MCF 10A (cell line): ENCODE measurements around the gene CPLX3. TPM values are rescaled to one million over a fixed set of nuclear protein-coding genes. Genes with fewer than 3 reads are reported as not detected.

Source experiments
- BruUV-seq: library from RNA; stranded (reverse); fragments of 400-500 nt; replicated peaks from 2 replicates; lab custom pipeline; 2021; lab: Mats Ljungman, UMichigan
- CTCF ChIA-PET: fragments of 300-600 bp; sonication (Branson Sonifier 250); formaldehyde crosslinking; extraction: SDS; loops from one replicate; lab custom pipeline; 2021; ENCODE audit warnings: antibody characterized with exemption, inconsistent platforms; lab: Yijun Ruan, JAX
- POLR2A ChIA-PET: fragments of 300-600, 350-650 bp; sonication (Branson Sonifier 250); formaldehyde crosslinking; extraction: SDS; loops from one replicate; lab custom pipeline; 2020; ENCODE audit warnings: antibody characterized with exemption, inconsistent platforms; lab: Yijun Ruan, JAX
- DNase-seq: peaks from one replicate; pipeline ENCODE4 v3.0.0-alpha.2; 2018; ENCODE audit not compliant: unreplicated experiment
- H3K27ac Mint-ChIP-seq: one replicate; pipeline ENCODE4 v1.8.0; 2022; ENCODE audit warnings: mild to moderate bottlenecking, low read depth, mixed read lengths; ENCODE audit not compliant: unreplicated experiment
- H3K27me3 Mint-ChIP-seq: one replicate; pipeline ENCODE4 v1.8.0; 2022; ENCODE audit warnings: mixed read lengths; ENCODE audit not compliant: insufficient read depth, unreplicated experiment
- H3K36me3 Mint-ChIP-seq: one replicate; pipeline ENCODE4 v1.8.0; 2022; ENCODE audit warnings: mild to moderate bottlenecking, moderate library complexity, mixed read lengths; ENCODE audit not compliant: insufficient read depth, unreplicated experiment
- H3K4me1 Mint-ChIP-seq: one replicate; pipeline ENCODE4 v1.8.0; 2022; ENCODE audit warnings: mixed read lengths; ENCODE audit not compliant: insufficient read depth, unreplicated experiment
- H3K4me3 Mint-ChIP-seq: one replicate; pipeline ENCODE4 v1.8.0; 2022; ENCODE audit warnings: mild to moderate bottlenecking, moderate library complexity, mixed read lengths; ENCODE audit not compliant: unreplicated experiment
- H3K9me3 Mint-ChIP-seq: one replicate; pipeline ENCODE4 v1.8.0; 2022; ENCODE audit warnings: mixed read lengths; ENCODE audit not compliant: unreplicated experiment
- CTCF ChIP-seq: fragments of 200-600 bp; IDR thresholded peaks from one replicate; pipeline ENCODE4 v1.8.0; 2022; ENCODE audit warnings: antibody characterized with exemption, mild to moderate bottlenecking; ENCODE audit not compliant: unreplicated experiment
- intact Hi-C: fragments of 100-400 bp; cut with micrococcal nuclease; formaldehyde crosslinking; loops from 2 replicates; pipeline ENCODE4 v1.14.1; 2022
- total RNA-seq: library from RNA; stranded (reverse); gene quantifications from 2 replicates; pipeline ENCODE4 v1.2.3, GENCODE V29; 2022

Gene CPLX3
- total RNA-seq, 1 experiment from 2014 or later, result not detected

DNA sequence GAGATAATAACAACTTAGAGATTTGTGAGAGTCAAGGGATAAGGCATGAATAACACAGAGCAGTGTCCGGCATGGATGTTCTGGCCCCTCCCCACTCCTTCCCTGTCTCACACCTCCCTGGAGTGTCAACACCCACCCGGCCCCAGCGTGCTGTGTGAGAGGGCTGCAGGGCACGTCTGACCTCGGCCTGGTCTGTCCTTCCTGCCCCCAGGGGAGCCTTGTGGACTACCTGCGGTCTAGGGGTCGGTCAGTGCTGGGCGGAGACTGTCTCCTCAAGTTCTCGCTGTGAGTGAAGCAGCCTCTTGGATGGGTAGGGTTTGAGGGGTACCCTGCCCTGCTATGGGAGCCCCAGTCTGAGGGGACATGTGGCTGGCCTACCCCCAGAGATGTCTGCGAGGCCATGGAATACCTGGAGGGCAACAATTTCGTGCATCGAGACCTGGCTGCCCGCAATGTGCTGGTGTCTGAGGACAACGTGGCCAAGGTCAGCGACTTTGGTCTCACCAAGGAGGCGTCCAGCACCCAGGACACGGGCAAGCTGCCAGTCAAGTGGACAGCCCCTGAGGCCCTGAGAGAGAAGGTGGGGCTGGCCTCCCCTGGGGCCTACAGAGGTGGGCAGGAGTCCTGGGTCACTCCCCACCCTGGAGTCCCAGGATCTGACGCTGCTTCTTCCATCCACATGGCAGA is 25.0 kb upstream of the CPLX3 start:
- H3K27ac Mint-ChIP-seq, result no peak overlapping the region
- TF ChIP-seq CTCF, result no peak
- ChIA-PET CTCF (interaction anchor here (0.7 to 2.7 kb wide), 6 partner anchors 16 to 149 kb away, joined by 3 to 57 read pairs (median 9); no protein-coding TSS in a partner anchor), POLR2A (no interaction called here)
- H3K4me3 Mint-ChIP-seq, result no peak overlapping the region
- H3K36me3 Mint-ChIP-seq, result peaks cover 44% of the 10 kb centered on the region
- peaks cover 8% of the 10 kb centered on the region for H3K4me1 Mint-ChIP-seq
- BruUV-seq, result no TSS peak
- DNase-seq, result no peak
- H3K9me3 Mint-ChIP-seq, result no peaks in the 10 kb centered on the region
- no peaks in the 10 kb centered on the region for H3K27me3 Mint-ChIP-seq
- intact Hi-C loops, result no loop called here

GRCh38 chr15:74802290-74802689 is 24.1 kb upstream of the CPLX3 start:
- intact Hi-C loops, result no loop called here
- H3K27me3 Mint-ChIP-seq, result no peaks in the 10 kb centered on the region
- no peaks in the 10 kb centered on the region for H3K9me3 Mint-ChIP-seq
- peaks cover 8% of the 10 kb centered on the region for H3K4me1 Mint-ChIP-seq
- ChIA-PET POLR2A (no interaction called here), CTCF (interaction anchor here (0.6 to 2.7 kb wide), 3 partner anchors 22 to 31 kb away, joined by 3 to 14 read pairs (median 3); no protein-coding TSS in a partner anchor)
- no TSS peak for BruUV-seq
- H3K4me3 Mint-ChIP-seq, result no peak overlapping the region
- no peak overlapping the region for H3K27ac Mint-ChIP-seq
- peaks cover 44% of the 10 kb centered on the region for H3K36me3 Mint-ChIP-seq
- no peak for TF ChIP-seq CTCF
- no peak for DNase-seq

DNA sequence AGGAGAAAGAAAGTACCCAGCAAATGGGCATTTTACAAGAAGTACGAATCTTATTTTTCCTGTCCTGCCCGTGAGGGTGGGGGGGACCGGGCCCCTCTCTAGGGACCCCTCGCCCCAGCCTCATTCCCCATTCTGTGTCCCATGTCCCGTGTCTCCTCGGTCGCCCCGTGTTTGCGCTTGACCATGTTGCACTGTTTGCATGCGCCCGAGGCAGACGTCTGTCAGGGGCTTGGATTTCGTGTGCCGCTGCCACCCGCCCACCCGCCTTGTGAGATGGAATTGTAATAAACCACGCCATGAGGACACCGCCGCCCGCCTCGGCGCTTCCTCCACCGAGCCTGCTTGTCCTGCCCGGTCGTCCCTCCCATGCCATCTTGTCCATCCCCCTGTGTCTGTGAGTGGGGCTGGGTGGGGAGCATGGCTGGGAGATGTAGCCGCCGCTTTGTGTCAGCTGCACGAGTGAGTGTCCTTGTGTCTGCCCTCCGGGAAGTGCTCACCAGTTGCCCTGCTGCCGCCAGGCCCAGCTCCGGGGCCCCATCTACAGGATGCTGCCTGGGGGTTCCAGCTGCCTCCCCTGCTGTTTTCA is 23.5 kb upstream of the CPLX3 start:
- ChIA-PET CTCF (interaction anchor here (0.6 to 2.7 kb wide), 2 partner anchors 30 to 31 kb away, joined by 3 to 14 read pairs; no protein-coding TSS in a partner anchor), POLR2A (interaction anchor here (0.6 to 1.1 kb wide), 2 partner anchors 20 to 32 kb away, joined by 3 read pairs; no protein-coding TSS in a partner anchor)
- intact Hi-C loops, result no loop called here
- no peak for DNase-seq
- H3K4me1 Mint-ChIP-seq, result peaks cover 11% of the 10 kb centered on the region
- peaks cover 42% of the 10 kb centered on the region for H3K36me3 Mint-ChIP-seq
- no peaks in the 10 kb centered on the region for H3K9me3 Mint-ChIP-seq
- no TSS peak for BruUV-seq
- no peaks in the 10 kb centered on the region for H3K27me3 Mint-ChIP-seq
- no peak overlapping the region for H3K4me3 Mint-ChIP-seq
- no peak overlapping the region for H3K27ac Mint-ChIP-seq
- no peak for TF ChIP-seq CTCF

GRCh38 chr15:74804935-74805334 is 21.5 kb upstream of the CPLX3 start:
- no peak for DNase-seq
- intact Hi-C loops, result no loop called here
- Mint-ChIP-seq H3K27me3 (no peaks in the 10 kb centered on the region), H3K4me3 (no peak overlapping the region), H3K36me3 (peaks cover 34% of the 10 kb centered on the region), H3K9me3 (no peaks in the 10 kb centered on the region), H3K27ac (no peak overlapping the region), H3K4me1 (peaks cover 25% of the 10 kb centered on the region)
- ChIA-PET POLR2A (interaction anchor here (1.0 kb wide), 1 partner anchor 12 kb away, joined by 5 read pairs; no protein-coding TSS in a partner anchor), CTCF (interaction anchor here (0.7 to 2.7 kb wide), 6 partner anchors 12 to 97 kb away, joined by 3 to 14 read pairs (median 3); no protein-coding TSS in a partner anchor)
- BruUV-seq, result no TSS peak
- no peak for TF ChIP-seq CTCF
